Progenitor cell of endocrine pancreas (in vitro differentiated cells): Measurements from ENCODE around the gene RNF214. TPM values are rescaled to one million over a fixed set of nuclear protein-coding genes. Genes with fewer than 3 reads are reported as not detected.
A peak's percentile ranks its signal among the peaks of the same experiment; 100 is the strongest.

Experiments
- DNase-seq: peaks from one replicate; pipeline ENCODE4 v3.0.0; 2021; ENCODE audit warnings: low spot score; ENCODE audit not compliant: unreplicated experiment
- H3K27ac Mint-ChIP-seq: 2 replicates; pipeline ENCODE4 v1.8.0; 2021; ENCODE audit warnings: mild to moderate bottlenecking, moderate library complexity, mixed read lengths
- H3K27me3 Mint-ChIP-seq: 2 replicates; pipeline ENCODE4 v1.8.0; 2021; ENCODE audit warnings: mixed read lengths
- H3K36me3 Mint-ChIP-seq: 2 replicates; pipeline ENCODE4 v1.8.0; 2022; ENCODE audit warnings: mixed read lengths; ENCODE audit not compliant: insufficient read depth
- H3K4me1 Mint-ChIP-seq: 2 replicates; pipeline ENCODE4 v1.8.0; 2021; ENCODE audit warnings: low read depth, mixed read lengths
- H3K4me3 Mint-ChIP-seq: 2 replicates; pipeline ENCODE4 v1.8.0; 2021; ENCODE audit warnings: low read depth, mild to moderate bottlenecking, moderate library complexity, mixed read lengths
- H3K9me3 Mint-ChIP-seq: 2 replicates; pipeline ENCODE4 v1.8.0; 2021; ENCODE audit warnings: low read depth, mixed read lengths
- total RNA-seq: library from RNA; stranded (reverse); gene quantifications from 2 replicates; pipeline ENCODE4 v1.2.1, GENCODE V29; 2021
- TF ChIP-seq, protein P1 (sequence below): fragments of 200-600 bp; sonication (generic); IDR thresholded peaks from one replicate; pipeline ENCODE4 v1.5.0; 2021; ENCODE audit warnings: antibody characterized with exemption, mild to moderate bottlenecking; ENCODE audit not compliant: unreplicated experiment

The RNF214 gene
- total RNA-seq, 1 donor from 2014 or later, result 55.8 TPM

DNA sequence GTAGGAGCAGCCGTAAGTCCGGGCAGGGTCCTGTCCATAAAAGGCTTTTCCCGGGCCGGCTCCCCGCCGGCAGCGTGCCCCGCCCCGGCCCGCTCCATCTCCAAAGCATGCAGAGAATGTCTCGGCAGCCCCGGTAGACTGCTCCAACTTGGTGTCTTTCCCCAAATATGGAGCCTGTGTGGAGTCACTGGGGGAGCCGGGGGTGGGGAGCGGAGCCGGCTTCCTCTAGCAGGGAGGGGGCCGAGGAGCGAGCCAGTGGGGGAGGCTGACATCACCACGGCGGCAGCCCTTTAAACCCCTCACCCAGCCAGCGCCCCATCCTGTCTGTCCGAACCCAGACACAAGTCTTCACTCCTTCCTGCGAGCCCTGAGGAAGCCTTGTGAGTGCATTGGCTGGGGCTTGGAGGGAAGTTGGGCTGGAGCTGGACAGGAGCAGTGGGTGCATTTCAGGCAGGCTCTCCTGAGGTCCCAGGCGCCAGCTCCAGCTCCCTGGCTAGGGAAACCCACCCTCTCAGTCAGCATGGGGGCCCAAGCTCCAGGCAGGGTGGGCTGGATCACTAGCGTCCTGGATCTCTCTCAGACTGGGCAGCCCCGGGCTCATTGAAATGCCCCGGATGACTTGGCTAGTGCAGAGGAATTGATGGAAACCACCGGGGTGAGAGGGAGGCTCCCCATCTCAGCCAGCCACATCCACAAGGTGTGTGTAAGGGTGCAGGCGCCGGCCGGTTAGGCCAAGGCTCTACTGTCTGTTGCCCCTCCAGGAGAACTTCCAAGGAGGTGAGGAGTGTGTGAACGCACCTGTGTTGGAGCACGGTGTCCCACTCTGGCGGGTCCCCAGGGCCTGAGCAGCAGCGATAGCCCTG, 33.2 kb upstream of the RNF214 start, which contains the start of gene TAGLN:
Gene TAGLN, plus strand, starts transcription at position 318 of the 863 bp plus-strand sequence. CDS start 3,644 bp downstream, outside the sequence.
- TF ChIP-seq, protein P1, sequence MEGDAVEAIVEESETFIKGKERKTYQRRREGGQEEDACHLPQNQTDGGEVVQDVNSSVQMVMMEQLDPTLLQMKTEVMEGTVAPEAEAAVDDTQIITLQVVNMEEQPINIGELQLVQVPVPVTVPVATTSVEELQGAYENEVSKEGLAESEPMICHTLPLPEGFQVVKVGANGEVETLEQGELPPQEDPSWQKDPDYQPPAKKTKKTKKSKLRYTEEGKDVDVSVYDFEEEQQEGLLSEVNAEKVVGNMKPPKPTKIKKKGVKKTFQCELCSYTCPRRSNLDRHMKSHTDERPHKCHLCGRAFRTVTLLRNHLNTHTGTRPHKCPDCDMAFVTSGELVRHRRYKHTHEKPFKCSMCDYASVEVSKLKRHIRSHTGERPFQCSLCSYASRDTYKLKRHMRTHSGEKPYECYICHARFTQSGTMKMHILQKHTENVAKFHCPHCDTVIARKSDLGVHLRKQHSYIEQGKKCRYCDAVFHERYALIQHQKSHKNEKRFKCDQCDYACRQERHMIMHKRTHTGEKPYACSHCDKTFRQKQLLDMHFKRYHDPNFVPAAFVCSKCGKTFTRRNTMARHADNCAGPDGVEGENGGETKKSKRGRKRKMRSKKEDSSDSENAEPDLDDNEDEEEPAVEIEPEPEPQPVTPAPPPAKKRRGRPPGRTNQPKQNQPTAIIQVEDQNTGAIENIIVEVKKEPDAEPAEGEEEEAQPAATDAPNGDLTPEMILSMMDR, result no peak
- DNase-seq, result no peak
- H3K4me3 Mint-ChIP-seq, result peak within 1 kb of the TSS; percentile 29
- peaks cover 18% of the 10 kb centered on the region for H3K27me3 Mint-ChIP-seq
- peaks cover 3% of the 10 kb centered on the region for H3K4me1 Mint-ChIP-seq
- peaks cover 6% of the 10 kb centered on the region for H3K36me3 Mint-ChIP-seq
- no peaks in the 10 kb centered on the region for H3K9me3 Mint-ChIP-seq
- H3K27ac Mint-ChIP-seq, result no peak within 1 kb of the TSS

DNA sequence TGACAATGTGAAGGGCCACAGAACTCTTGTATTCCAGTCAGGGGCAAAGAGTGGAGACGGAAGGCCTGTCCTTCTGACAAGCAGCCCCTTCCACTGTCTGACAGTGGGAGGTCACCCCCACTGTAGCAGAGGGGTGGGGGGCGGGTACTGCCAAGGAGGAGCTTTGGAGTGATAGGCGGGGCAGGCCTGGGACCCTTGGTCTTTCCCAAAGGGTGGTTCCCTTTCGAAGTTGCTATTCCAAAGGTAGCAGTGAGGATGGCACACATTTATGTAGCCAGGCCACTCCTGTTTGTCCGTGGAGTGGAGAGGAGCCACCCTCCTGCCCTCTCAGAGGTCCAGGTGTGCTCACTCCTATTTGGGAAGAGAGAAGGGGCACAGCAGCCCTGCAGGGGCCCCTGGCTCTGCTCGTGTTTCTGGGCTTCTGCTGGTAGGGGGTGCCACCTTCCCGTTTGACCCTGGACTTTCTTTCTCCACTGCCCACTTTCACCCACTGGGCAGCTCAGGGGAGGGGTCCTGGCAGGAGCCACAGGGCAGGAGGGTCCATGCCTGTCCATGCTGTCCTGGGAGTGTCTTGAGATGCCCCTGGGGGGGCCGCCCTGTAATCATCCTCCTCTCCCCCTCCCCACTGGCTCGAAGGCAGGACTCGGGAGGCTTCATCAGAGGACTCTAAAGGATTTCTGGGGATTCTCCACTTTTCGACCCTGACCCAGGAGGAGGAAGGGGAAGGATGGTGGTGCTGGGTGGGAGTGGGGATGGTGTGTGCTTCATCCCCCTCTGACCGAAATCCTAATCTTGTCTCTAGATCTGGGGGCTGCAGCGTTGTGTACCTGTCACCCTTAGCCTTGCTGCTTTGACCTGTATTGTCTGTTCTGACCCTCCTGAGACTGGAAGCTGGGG, 32.3 kb upstream of the RNF214 start:
- Mint-ChIP-seq H3K4me1 (peaks cover 3% of the 10 kb centered on the region), H3K27ac (no peak overlapping the region), H3K4me3 (peak overlapping the region; percentile 29), H3K9me3 (no peaks in the 10 kb centered on the region), H3K36me3 (peaks cover 9% of the 10 kb centered on the region), H3K27me3 (peaks cover 18% of the 10 kb centered on the region)
- DNase-seq, result no peak
- TF ChIP-seq, protein P1, result no peak

DNA sequence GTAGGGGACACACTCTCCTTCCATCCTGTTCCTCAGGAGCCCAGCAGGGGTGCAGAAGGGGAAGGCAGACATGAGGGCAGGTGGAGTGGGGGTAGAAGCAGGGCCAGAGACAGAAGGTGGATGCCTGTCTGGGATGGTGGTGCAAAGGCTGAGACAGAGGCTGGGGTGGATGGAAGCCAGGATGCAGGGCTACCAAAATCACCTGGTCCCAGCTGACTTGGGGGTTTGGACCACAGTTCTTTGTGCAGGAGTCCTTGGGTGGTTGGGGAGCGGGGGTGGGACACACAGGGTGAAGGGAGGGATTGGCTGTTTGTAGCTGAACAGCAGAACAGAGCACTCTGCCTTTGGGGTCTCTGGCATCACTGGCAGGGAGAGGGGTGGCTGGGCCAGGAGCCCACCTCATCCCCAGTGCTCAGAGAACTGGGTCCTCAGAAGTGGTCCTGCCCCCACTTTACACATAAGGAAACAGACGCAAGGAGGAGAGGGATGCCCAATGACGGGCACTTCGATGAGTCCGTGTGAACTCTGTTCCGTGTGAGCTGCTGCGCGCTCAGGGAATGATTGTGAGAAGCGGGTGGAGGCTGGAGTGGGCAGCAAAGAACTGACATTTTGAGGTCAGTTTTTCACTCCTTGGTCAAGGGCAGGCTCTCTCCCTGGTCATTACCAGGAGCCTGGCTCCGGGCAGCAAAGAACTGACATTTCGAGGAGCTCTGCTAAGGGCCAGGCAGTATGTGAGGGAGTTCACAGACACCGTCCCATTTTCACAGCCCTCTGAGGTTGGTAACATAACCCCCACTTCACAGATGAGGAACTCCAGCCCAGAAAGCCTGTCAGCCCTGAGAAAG, 31.4 kb upstream of the RNF214 start:
- Mint-ChIP-seq H3K4me3 (no peak overlapping the region), H3K27me3 (peaks cover 18% of the 10 kb centered on the region), H3K4me1 (peaks cover 3% of the 10 kb centered on the region), H3K36me3 (peaks cover 8% of the 10 kb centered on the region), H3K9me3 (no peaks in the 10 kb centered on the region), H3K27ac (peak overlapping the region; percentile 46)
- DNase-seq, result no peak
- TF ChIP-seq, protein P1, result no peak

DNA sequence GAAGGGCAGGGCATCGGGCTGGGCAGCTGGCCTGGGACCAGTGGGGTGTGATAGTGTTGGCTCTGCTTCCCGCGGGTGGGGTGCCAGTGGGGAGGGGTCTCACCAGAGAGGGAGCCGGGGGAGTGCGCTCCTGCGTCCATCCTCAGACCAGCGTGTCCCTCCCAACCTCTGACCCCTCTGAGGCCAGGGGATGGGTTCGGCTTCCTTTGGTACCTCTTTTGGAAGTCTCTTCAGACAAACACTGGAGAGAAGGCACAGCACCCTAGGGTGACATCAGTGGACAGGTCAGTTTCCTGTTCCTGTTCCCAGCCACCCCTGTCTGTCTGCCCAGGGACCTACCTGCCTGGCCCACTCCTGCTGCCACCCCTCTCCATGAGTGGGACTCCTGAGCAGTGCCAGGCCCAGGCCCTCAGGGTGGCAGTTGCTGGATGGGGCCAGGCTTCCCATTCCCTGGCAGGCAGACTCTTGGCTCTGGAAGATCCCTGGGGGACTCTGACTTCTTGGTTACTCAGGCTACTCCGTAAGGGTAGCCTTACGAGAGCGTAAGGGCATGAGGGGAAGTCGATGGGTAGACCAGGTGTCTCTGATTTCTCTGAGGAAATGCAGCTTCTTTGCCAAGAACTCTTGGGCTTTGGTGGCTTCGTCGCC, 30.7 kb upstream of the RNF214 start:
- Mint-ChIP-seq H3K4me1 (peaks cover 3% of the 10 kb centered on the region), H3K9me3 (no peaks in the 10 kb centered on the region), H3K27me3 (peaks cover 18% of the 10 kb centered on the region), H3K27ac (no peak overlapping the region), H3K36me3 (peaks cover 8% of the 10 kb centered on the region), H3K4me3 (no peak overlapping the region)
- TF ChIP-seq, protein P1, result no peak
- DNase-seq, result no peak
